ENCODE data around the gene CXorf58.

Gene CXorf58

DNA sequence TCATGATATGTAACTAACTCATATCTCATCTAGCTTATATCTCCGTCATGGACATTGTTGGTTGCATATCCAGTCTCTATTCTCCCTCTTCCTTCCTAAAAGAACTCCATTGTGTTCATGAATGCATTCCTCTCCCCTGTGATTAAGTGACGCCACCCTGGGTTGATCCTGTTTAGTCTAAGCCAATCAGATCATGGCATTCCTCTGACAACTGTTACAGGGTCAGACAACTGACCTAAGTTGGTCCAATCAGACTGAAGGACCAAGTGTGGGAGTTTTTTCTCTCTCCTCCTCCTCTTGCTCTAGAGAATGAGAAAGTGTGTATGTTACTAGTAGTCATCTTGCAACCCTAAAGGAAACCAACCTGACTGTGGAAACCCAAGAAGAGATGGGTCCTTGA lies 3.7 kb upstream of the CXorf58 start:
- Histone ChIP-seq H3K4me2 (ENCODE audit: low read length) (no peak overlapping the region), H4K20me1 (ENCODE audit: insufficient read depth, low read length) (no peaks in the 10 kb centered on the region), H3K9ac (ENCODE audit: low read length) (no peak overlapping the region), H3K4me3 (ENCODE audit: low read depth, low read length, poor library complexity, severe bottlenecking) (no peak overlapping the region), H3K79me2 (ENCODE audit: insufficient read depth, low read length) (no peaks in the 10 kb centered on the region), H3K4me1 (ENCODE audit: insufficient read depth, low read length, severe bottlenecking) (peaks cover 53% of the 10 kb centered on the region), H3F3A (ENCODE audit: insufficient read depth, low read length) (no peaks in the 10 kb centered on the region), H3K9me2 (ENCODE audit: low read depth, low read length) (no peaks in the 10 kb centered on the region), H3K27me3 (ENCODE audit: insufficient read depth, low read length) (no peaks in the 10 kb centered on the region), H2AFZ (ENCODE audit: low read length) (no peak overlapping the region), H3K9me3 (ENCODE audit: low read length) (no peaks in the 10 kb centered on the region), H3K36me3 (ENCODE audit: insufficient read depth, low read length) (no peaks in the 10 kb centered on the region), H3K27ac (ENCODE audit: low read depth, low read length, poor library complexity, severe bottlenecking) (no peak overlapping the region)
- TF ChIP-seq, protein P1, sequence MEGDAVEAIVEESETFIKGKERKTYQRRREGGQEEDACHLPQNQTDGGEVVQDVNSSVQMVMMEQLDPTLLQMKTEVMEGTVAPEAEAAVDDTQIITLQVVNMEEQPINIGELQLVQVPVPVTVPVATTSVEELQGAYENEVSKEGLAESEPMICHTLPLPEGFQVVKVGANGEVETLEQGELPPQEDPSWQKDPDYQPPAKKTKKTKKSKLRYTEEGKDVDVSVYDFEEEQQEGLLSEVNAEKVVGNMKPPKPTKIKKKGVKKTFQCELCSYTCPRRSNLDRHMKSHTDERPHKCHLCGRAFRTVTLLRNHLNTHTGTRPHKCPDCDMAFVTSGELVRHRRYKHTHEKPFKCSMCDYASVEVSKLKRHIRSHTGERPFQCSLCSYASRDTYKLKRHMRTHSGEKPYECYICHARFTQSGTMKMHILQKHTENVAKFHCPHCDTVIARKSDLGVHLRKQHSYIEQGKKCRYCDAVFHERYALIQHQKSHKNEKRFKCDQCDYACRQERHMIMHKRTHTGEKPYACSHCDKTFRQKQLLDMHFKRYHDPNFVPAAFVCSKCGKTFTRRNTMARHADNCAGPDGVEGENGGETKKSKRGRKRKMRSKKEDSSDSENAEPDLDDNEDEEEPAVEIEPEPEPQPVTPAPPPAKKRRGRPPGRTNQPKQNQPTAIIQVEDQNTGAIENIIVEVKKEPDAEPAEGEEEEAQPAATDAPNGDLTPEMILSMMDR (IDR thresholded peaks at IDR 0.05; ENCODE audit: low read length): no peak
- no peak for TF ChIP-seq EZH2 (IDR thresholded peaks at IDR 0.05; ENCODE audit: borderline replicate concordance, low read length)

DNA sequence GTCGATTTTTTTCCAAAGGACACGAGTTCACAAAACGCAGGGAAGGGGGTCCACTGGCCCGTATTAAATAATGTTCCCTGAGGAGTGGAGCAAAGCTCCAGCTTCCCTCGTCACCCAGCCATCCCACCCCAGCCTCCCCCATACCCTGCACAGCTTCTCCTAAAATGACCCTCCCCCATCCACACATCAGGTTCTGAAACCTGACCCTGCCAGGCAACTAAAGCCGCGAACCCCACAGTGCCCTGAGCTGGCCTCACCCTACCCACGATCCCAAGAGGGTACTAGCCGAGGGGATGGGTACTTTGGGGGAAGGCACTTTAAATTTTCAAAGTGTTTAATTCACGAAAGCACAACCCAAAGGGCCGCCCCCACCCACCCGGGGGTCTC lies 702 bp upstream of the CXorf58 start:
- H4K20me1 ChIP-seq (ENCODE audit: insufficient read depth, low read length): no peaks in the 10 kb centered on the region
- no peaks in the 10 kb centered on the region for H3K79me2 ChIP-seq (ENCODE audit: insufficient read depth, low read length)
- H3K4me2 ChIP-seq (ENCODE audit: low read length): peak overlapping the region; percentile 80
- peak overlapping the region; percentile 90 for H3K27ac ChIP-seq (ENCODE audit: low read depth, low read length, poor library complexity, severe bottlenecking)
- peak overlapping the region; percentile 98 for H3K9ac ChIP-seq (ENCODE audit: low read length)
- TF ChIP-seq, protein P1 (IDR thresholded peaks at IDR 0.05; ENCODE audit: low read length): no peak
- TF ChIP-seq EZH2 (IDR thresholded peaks at IDR 0.05; ENCODE audit: borderline replicate concordance, low read length): no peak
- no peaks in the 10 kb centered on the region for H3F3A ChIP-seq (ENCODE audit: insufficient read depth, low read length)
- H3K9me2 ChIP-seq (ENCODE audit: low read depth, low read length): no peaks in the 10 kb centered on the region
- H3K9me3 ChIP-seq (ENCODE audit: low read length): no peaks in the 10 kb centered on the region
- no peaks in the 10 kb centered on the region for H3K36me3 ChIP-seq (ENCODE audit: insufficient read depth, low read length)
- no peak overlapping the region for H2AFZ ChIP-seq (ENCODE audit: low read length)
- no peaks in the 10 kb centered on the region for H3K27me3 ChIP-seq (ENCODE audit: insufficient read depth, low read length)
- H3K4me1 ChIP-seq (ENCODE audit: insufficient read depth, low read length, severe bottlenecking): peaks cover 26% of the 10 kb centered on the region
- peak overlapping the region; percentile 90 for H3K4me3 ChIP-seq (ENCODE audit: low read depth, low read length, poor library complexity, severe bottlenecking)

DNA sequence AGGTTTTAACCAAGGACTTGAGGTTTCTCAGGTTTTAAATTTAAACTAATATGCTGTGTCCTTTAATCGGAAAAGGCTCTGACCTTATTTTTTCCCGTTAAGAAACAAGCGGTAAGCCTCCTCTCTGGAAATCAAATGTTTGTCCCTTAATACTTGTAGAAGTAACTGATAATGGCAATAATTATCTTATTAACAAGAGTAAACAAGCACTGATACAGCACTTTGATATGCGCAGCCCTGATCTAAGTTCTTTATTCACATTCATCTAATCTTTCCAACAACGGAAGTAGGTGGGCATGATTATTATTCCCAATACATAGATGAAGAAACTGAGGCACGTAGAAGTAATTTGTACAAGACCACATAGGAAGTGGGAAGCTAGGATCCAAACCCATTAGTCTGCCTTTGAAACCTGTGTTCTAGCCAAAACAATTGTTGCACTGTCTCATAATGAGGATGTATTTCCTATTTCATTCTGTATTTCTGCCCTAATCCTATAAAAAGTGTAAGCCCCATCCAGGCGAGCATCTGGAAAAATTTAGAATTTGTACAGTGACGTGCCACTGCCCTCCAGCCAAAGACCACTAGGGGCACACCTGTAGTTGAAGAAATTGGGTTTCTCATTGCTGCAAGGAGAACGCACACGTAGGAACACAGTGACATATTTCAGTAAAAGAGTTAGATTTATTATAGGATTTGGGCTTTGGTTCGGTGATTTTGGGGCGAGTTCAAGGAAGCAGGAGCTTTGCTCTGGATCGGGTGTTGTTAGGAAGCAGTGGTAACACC lies 606 bp downstream of the CXorf58 start:
- H3K9me2 ChIP-seq (ENCODE audit: low read depth, low read length): no peaks in the 10 kb centered on the region
- H3K9me3 ChIP-seq (ENCODE audit: low read length): no peaks in the 10 kb centered on the region
- TF ChIP-seq EZH2 (IDR thresholded peaks at IDR 0.05; ENCODE audit: borderline replicate concordance, low read length): no peak
- TF ChIP-seq, protein P1 (IDR thresholded peaks at IDR 0.05; ENCODE audit: low read length): peak; percentile 59
- peak overlapping the region; percentile 93 for H3K4me2 ChIP-seq (ENCODE audit: low read length)
- H4K20me1 ChIP-seq (ENCODE audit: insufficient read depth, low read length): no peaks in the 10 kb centered on the region
- H3K4me1 ChIP-seq (ENCODE audit: insufficient read depth, low read length, severe bottlenecking): peaks cover 24% of the 10 kb centered on the region
- peak overlapping the region; percentile 90 for H3K4me3 ChIP-seq (ENCODE audit: low read depth, low read length, poor library complexity, severe bottlenecking)
- H3F3A ChIP-seq (ENCODE audit: insufficient read depth, low read length): no peaks in the 10 kb centered on the region
- peak overlapping the region; percentile 100 for H2AFZ ChIP-seq (ENCODE audit: low read length)
- H3K36me3 ChIP-seq (ENCODE audit: insufficient read depth, low read length): no peaks in the 10 kb centered on the region
- peak overlapping the region; percentile 87 for H3K27ac ChIP-seq (ENCODE audit: low read depth, low read length, poor library complexity, severe bottlenecking)
- H3K27me3 ChIP-seq (ENCODE audit: insufficient read depth, low read length): no peaks in the 10 kb centered on the region
- peak overlapping the region; percentile 74 for H3K9ac ChIP-seq (ENCODE audit: low read length)
- no peaks in the 10 kb centered on the region for H3K79me2 ChIP-seq (ENCODE audit: insufficient read depth, low read length)
